K562 (cell line): ENCODE measurements around the gene CREB5. TPM values are rescaled to one million over a fixed set of nuclear protein-coding genes. Genes with fewer than 3 reads are reported as not detected.

ENCODE experiments used
- ATAC-seq: fragments of 200-7000 bp; cut with Tn5 transposase; 3 replicates; pipeline ENCODE4 v1.9.1; 2020; ENCODE audit warnings: moderate library complexity
- BruUV-seq: library from RNA; stranded (reverse); fragments of 400-500 nt; replicated peaks from 2 replicates; lab custom pipeline; 2021; lab: Mats Ljungman, UMichigan
- CTCF ChIA-PET: fragments of 300-600 bp; formaldehyde crosslinking; extraction: SDS; loops from one replicate; lab custom pipeline; 2021; ENCODE audit warnings: low intra/inter-chr PET ratio; lab: Yijun Ruan, JAX
- POLR2A ChIA-PET: fragments of 300-600, 350-650 bp; sonication (Branson Sonifier 250); formaldehyde crosslinking; extraction: SDS; loops from one replicate; lab custom pipeline; 2021; ENCODE audit warnings: antibody characterized with exemption, inconsistent platforms; lab: Yijun Ruan, JAX
- DNase-seq, 4 experiments: peaks; one replicate each; pipeline versions ENCODE4 v3.0.0 to v3.0.0-alpha.2; 2011 to 2018; ENCODE audit warnings: low spot score in 3 of 4, mixed read lengths in 3 of 4; ENCODE audit errors: extremely low read depth in 1 of 4
- FAIRE-seq: peaks from 2 replicates; lab custom pipeline; 2011; peaks lifted over from hg19 to GRCh38; lab: Jason Lieb, UNC
- H2AFZ ChIP-seq: 2 replicates; pipeline ENCODE4 v1.6.0; 2011; ENCODE audit warnings: low read depth, low read length, control low read depth, inconsistent platforms
- H3K27ac ChIP-seq: fragments of 200-600 bp; 3 replicates; pipeline ENCODE4 v1.8.0; 2011; ENCODE audit warnings: low read depth, mild to moderate bottlenecking, control low read depth, inconsistent platforms, low read length, moderate library complexity, mixed read lengths; ENCODE audit errors: extremely low read depth
- H3K27me3 ChIP-seq, 2 experiments: fragments of 300-600 bp in 1 of 2; 2 replicates in 1 of 2; 3 replicates in 1 of 2; pipeline versions ENCODE4 v1.6.0 to v1.8.0; 2011; ENCODE audit warnings: inconsistent platforms in 2 of 2, low read length in 2 of 2, mild to moderate bottlenecking in 1 of 2, mixed read lengths in 1 of 2, moderate library complexity in 1 of 2; ENCODE audit not compliant: control insufficient read depth in 2 of 2, insufficient read depth in 2 of 2
- H3K36me3 ChIP-seq: fragments of 300-600 bp; 3 replicates; pipeline ENCODE4 v1.8.0; 2011; ENCODE audit warnings: mild to moderate bottlenecking, low read length, inconsistent platforms; ENCODE audit not compliant: control insufficient read depth, insufficient read depth
- H3K4me1 ChIP-seq, 2 experiments: fragments of 200-600 bp in 1 of 2; replicated peaks in 1 of 2; 2 replicates in 1 of 2; 3 replicates in 1 of 2; pipeline versions ENCODE4 v1.5.1 to v1.8.0; 2011; ENCODE audit warnings: inconsistent platforms in 2 of 2, low read length in 2 of 2, mild to moderate bottlenecking in 1 of 2, mixed read lengths in 1 of 2, moderate library complexity in 1 of 2; ENCODE audit not compliant: control insufficient read depth in 2 of 2, insufficient read depth in 2 of 2
- H3K4me2 ChIP-seq: 2 replicates; pipeline ENCODE4 v1.6.1; 2011; ENCODE audit warnings: low read length, control low read depth, inconsistent platforms, mixed read lengths; ENCODE audit not compliant: insufficient read depth
- H3K4me3 ChIP-seq: fragments of 200-600 bp; sonication (generic), shearing (Covaris generic); 2 replicates; pipeline ENCODE4 v1.5.1; 2016; ENCODE audit warnings: control low read depth, inconsistent platforms
- H3K79me2 ChIP-seq: fragments of 200-600 bp; 3 replicates; pipeline ENCODE4 v1.8.0; 2011; ENCODE audit warnings: low read length, inconsistent platforms; ENCODE audit not compliant: control insufficient read depth, insufficient read depth
- H3K9ac ChIP-seq, 2 experiments: 2 replicates each; pipeline versions ENCODE4 v1.6.0 to v1.6.1; 2011; ENCODE audit warnings: low read depth in 2 of 2, low read length in 2 of 2, control low read depth in 1 of 2, inconsistent platforms in 1 of 2, mild to moderate bottlenecking in 1 of 2, mixed read lengths in 1 of 2; ENCODE audit not compliant: insufficient read depth in 1 of 2
- H3K9me1 ChIP-seq: one replicate; pipeline ENCODE4 v1.6.0; 2011; ENCODE audit warnings: inconsistent platforms, mild to moderate bottlenecking, low read length, moderate library complexity; ENCODE audit not compliant: control insufficient read depth, insufficient read depth
- H3K9me3 ChIP-seq: replicated peaks from 2 replicates; pipeline ENCODE4 v1.5.1; 2011; ENCODE audit warnings: low read depth, low read length, inconsistent platforms; ENCODE audit not compliant: control insufficient read depth, insufficient read depth
- H4K20me1 ChIP-seq: replicated peaks from 2 replicates; pipeline ENCODE4 v1.6.1; 2011; ENCODE audit warnings: low read length, inconsistent platforms, mixed read lengths; ENCODE audit not compliant: control insufficient read depth, insufficient read depth
- CAMTA2 ChIP-seq: fragments of 250-450 bp; sonication (Bioruptor Pico); conservative IDR thresholded peaks from 2 replicates; pipeline ENCODE4 v1.5.1; 2022
- DDX20 ChIP-seq: fragments of 450-650 bp; IDR thresholded peaks from 2 replicates; pipeline ENCODE4 v1.6.1; 2016; ENCODE audit warnings: missing genetic modification characterization, low read depth, mild to moderate bottlenecking, missing compliant biosample characterization, moderate library complexity
- FOXP1 ChIP-seq: sonication (generic); formaldehyde crosslinking; IDR thresholded peaks from 2 replicates; pipeline ENCODE4 v1.8.0; 2022; ENCODE audit warnings: mild to moderate bottlenecking, missing genetic modification reagents
- HSF4 ChIP-seq: fragments of 250-450 bp; sonication (Bioruptor Pico); IDR thresholded peaks from 2 replicates; pipeline ENCODE4 v2.1.2; 2022; ENCODE audit warnings: mild to moderate bottlenecking, moderate library complexity, borderline replicate concordance
- IFI16 ChIP-seq: fragments of 250-450 bp; sonication (Bioruptor Pico); IDR thresholded peaks from 2 replicates; pipeline ENCODE4 v2.1.2; 2022; ENCODE audit warnings: mild to moderate bottlenecking, inconsistent platforms
- MCM2 ChIP-seq: fragments of 450-650 bp; IDR thresholded peaks from 2 replicates; pipeline ENCODE4 v1.6.1; 2017; ENCODE audit warnings: low read depth, mild to moderate bottlenecking
- MTA1 ChIP-seq: fragments of 450-650 bp; IDR thresholded peaks from 2 replicates; pipeline ENCODE4 v1.6.1; 2017; ENCODE audit warnings: borderline replicate concordance
- NCOA4 ChIP-seq: fragments of 450-650 bp; IDR thresholded peaks from 2 replicates; pipeline ENCODE4 v1.6.1; 2018; ENCODE audit warnings: mild to moderate bottlenecking; ENCODE audit not compliant: partially characterized antibody
- SNAPC5 ChIP-seq: fragments of 250-450 bp; sonication (Bioruptor Pico); IDR thresholded peaks from 2 replicates; pipeline ENCODE4 v1.8.0; 2021; ENCODE audit warnings: moderate library complexity, mild to moderate bottlenecking, inconsistent platforms
- SNRNP70 ChIP-seq: fragments of 200-400 bp; formaldehyde crosslinking; optimal IDR thresholded peaks from 2 replicates; pipeline ENCODE3; 2017; ENCODE audit warnings: low read depth, low read length
- THRB ChIP-seq: fragments of 450-650 bp; formaldehyde crosslinking; conservative IDR thresholded peaks from 2 replicates; pipeline ENCODE4 v1.4.0; 2022; ENCODE audit warnings: mild to moderate bottlenecking, missing genetic modification characterization
- YY1 ChIP-seq, 3 experiments: IDR thresholded peaks; 2 replicates each; pipeline ENCODE4 v1.6.1; 2011; ENCODE audit warnings: low read length in 2 of 3, mild to moderate bottlenecking in 2 of 3, moderate library complexity in 2 of 3, borderline replicate concordance in 1 of 3, control low read depth in 1 of 3, low read depth in 1 of 3; ENCODE audit not compliant: insufficient read depth in 3 of 3, insufficient replicate concordance in 2 of 3, control insufficient read depth in 1 of 3, insufficient read length in 1 of 3; ENCODE audit errors: extremely low read depth in 1 of 3
- WGBS: fragments of 100-300 bp; shearing (Covaris generic); methylation state at CpG from one replicate; pipeline ENCODE4 v1.1.6; 2016; ENCODE audit warnings: low coverage, mixed read lengths; ENCODE audit not compliant: insufficient coverage; ENCODE audit errors: missing lambda C conversion rate; 5-methylcytosine and 5-hydroxymethylcytosine counted together
- in situ Hi-C: fragments of 300-500 bp; cut with MboI; formaldehyde crosslinking; loops from 4 replicates; pipeline ENCODE4 v1.15.0; 2018; ENCODE audit warnings: inconsistent platforms, mixed read lengths
- intact Hi-C: fragments of 100-400 bp; cut with micrococcal nuclease; formaldehyde crosslinking; loops from 2 replicates; pipeline ENCODE4 v1.14.2; 2022
- polyA plus RNA-seq, 8 experiments: library from polyadenylated mRNA; depleted of rRNA in 4 of 8; stranded (reverse) in 5 of 8; unstranded in 3 of 8; fragments of >200 nt; fragmentation: Nextera tagmentation in 2 of 8; fragmentation: Illumina TruSeq in 1 of 8; extraction: Ambion mirVana in 2 of 8; extraction: Trizol in 1 of 8; gene quantifications; 2 replicates each; pipeline versions ENCODE4 v1.2.1 to v1.2.3, GENCODE V29; 2011 to 2014; ENCODE audit warnings: inconsistent platforms in 1 of 8, missing spikeins in 1 of 8
- total RNA-seq, 7 experiments: library from RNA; depleted of rRNA in 6 of 7; stranded (reverse); fragments of >200 nt in 6 of 7; fragmentation: Illumina TruSeq in 2 of 7; extraction: Trizol in 2 of 7; gene quantifications; 2 replicates each; pipeline versions ENCODE4 v1.2.1 to v1.2.3, GENCODE V29; 2011 to 2021; ENCODE audit warnings: low replicate concordance in 1 of 7
- TF ChIP-seq, protein P1 (sequence below): sonication (generic); formaldehyde crosslinking; IDR thresholded peaks from 2 replicates; pipeline ENCODE4 v1.8.1; 2023; ENCODE audit warnings: mild to moderate bottlenecking, missing genetic modification reagents

CREB5 gene
- total and polyA plus RNA-seq, 9 of the 15 experiments (the other 6 are each of a cell fraction or from before 2014, with no cell fraction given) = 0.33 to 6.4 (median 1.8) TPM

DNA sequence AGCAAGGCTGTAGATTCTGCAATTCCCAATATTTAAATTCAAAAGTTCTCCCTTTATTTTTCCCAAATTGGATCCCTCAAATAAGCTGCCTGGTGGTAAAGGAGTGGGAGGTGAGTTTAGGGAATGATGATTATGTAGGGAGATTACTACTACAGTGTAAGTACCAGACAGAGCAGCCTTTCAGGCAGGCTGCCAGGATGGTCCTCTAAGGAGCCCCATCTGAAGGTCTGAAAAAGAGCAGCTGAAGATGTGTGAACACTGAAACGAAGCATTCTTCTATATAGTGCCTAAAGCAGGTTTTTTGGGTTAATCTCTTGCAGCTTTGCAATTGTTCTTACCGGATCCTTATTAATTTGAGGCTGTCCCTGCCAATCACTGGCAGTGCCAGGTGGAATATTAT is 84.7 kb downstream of the CREB5 start (continued):
- TF ChIP-seq CAMTA2 (CRISPR knock-in tag) (no peak), SNRNP70 (no peak), HSF4 (CRISPR knock-in tag) (no peak), SNAPC5 (CRISPR knock-in tag) (no peak)
- TF ChIP-seq, protein P1, sequence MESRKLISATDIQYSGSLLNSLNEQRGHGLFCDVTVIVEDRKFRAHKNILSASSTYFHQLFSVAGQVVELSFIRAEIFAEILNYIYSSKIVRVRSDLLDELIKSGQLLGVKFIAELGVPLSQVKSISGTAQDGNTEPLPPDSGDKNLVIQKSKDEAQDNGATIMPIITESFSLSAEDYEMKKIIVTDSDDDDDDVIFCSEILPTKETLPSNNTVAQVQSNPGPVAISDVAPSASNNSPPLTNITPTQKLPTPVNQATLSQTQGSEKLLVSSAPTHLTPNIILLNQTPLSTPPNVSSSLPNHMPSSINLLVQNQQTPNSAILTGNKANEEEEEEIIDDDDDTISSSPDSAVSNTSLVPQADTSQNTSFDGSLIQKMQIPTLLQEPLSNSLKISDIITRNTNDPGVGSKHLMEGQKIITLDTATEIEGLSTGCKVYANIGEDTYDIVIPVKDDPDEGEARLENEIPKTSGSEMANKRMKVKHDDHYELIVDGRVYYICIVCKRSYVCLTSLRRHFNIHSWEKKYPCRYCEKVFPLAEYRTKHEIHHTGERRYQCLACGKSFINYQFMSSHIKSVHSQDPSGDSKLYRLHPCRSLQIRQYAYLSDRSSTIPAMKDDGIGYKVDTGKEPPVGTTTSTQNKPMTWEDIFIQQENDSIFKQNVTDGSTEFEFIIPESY (CRISPR knock-in tag) = no peak
- TF ChIP-seq, all 486 proteins: peak for 0

GRCh38 chr7:28498636-28499035 is 86.3 kb downstream of the CREB5 start:
- Histone ChIP-seq H4K20me1 (no peaks in the 10 kb centered on the region), H3K9me1 (no peaks in the 10 kb centered on the region), H3K9me3 (no peaks in the 10 kb centered on the region), H3K4me2 (no peak overlapping the region), H3K79me2 (no peaks in the 10 kb centered on the region), H2AFZ (no peak overlapping the region), H3K27ac (no peak overlapping the region), H3K9ac (no peak overlapping the region), H3K27me3 (no peaks in the 10 kb centered on the region; a peak in 1 of 5 replicates), H3K4me1 (no peaks in the 10 kb centered on the region), H3K36me3 (no peaks in the 10 kb centered on the region), H3K4me3 (no peak overlapping the region)
- TF ChIP-seq MTA1 = no peak
- no peak for TF ChIP-seq IFI16 (CRISPR knock-in tag)
- no peak for TF ChIP-seq NCOA4
- no peak for TF ChIP-seq FOXP1
- no peak for TF ChIP-seq DDX20 (tag)
- no peak for TF ChIP-seq MCM2
- TF ChIP-seq YY1 (IDR thresholded peaks at IDR 0.05; ENCODE audit: borderline replicate concordance in 1 of 3, control insufficient read depth in 1 of 3, extremely low read depth in 1 of 3, insufficient read depth in 3 of 3, insufficient read length in 1 of 3, insufficient replicate concordance in 2 of 3, low read depth in 1 of 3, low read length in 2 of 3) = no peak
- TF ChIP-seq THRB (CRISPR knock-in tag) = no peak
- DNase-seq (no peak), ATAC-seq (no peak), FAIRE-seq (no peak)
- WGBS = 4% methylated on average over 4 of the region's 4 CpGs
- intact Hi-C loops = no loop called here
- ChIA-PET POLR2A (no interaction called here), CTCF (no interaction called here)
- no TSS peak for BruUV-seq
- in situ Hi-C loops = no loop called here
